AG04449 (cell line): ENCODE results near the gene MYO10.
"Not testable (repeated sequence)": the region's sequence is repeated elsewhere in the genome, so short reads cannot be mapped to it uniquely, and the experiment has no call there.

ENCODE experiments used
- CTCF ChIA-PET: fragments of 350-600 bp; formaldehyde crosslinking; extraction: SDS; loops from one replicate; lab custom pipeline; 2021; ENCODE audit warnings: antibody characterized with exemption; lab: Yijun Ruan, JAX
- POLR2A ChIA-PET: fragments of 400-600, 350-600 bp; formaldehyde crosslinking; extraction: SDS; loops from one replicate; lab custom pipeline; 2020; ENCODE audit warnings: antibody characterized with exemption, inconsistent platforms; lab: Yijun Ruan, JAX
- DNase-seq: peaks from one replicate; pipeline ENCODE4 v3.0.0-alpha.2; 2010; ENCODE audit warnings: low read depth, low spot score
- H3K4me3 ChIP-seq: 2 replicates; pipeline ENCODE4 v1.5.1; 2011; ENCODE audit warnings: low read depth, mild to moderate bottlenecking, control low read depth, low read length
- CTCF ChIP-seq: IDR thresholded peaks from one replicate; pipeline ENCODE4 v1.5.1; 2011; ENCODE audit warnings: mild to moderate bottlenecking, moderate library complexity, low read length, control low read depth, inconsistent platforms; ENCODE audit not compliant: insufficient read depth; ENCODE audit errors: missing control alignments

The MYO10 gene

GRCh38 chr5:16763211-16763610 lies 172.9 kb downstream of the MYO10 start:
- no peak overlapping the region for H3K4me3 ChIP-seq
- ChIA-PET POLR2A (no interaction called here), CTCF (interaction anchor here (0.7 to 2.9 kb wide), 2 partner anchors 279 to 427 kb away, joined by 3 to 14 read pairs; no protein-coding TSS in a partner anchor)
- no peak for DNase-seq
- TF ChIP-seq CTCF, result no peak

- no peak overlapping the region for H3K4me3 ChIP-seq
- DNase-seq, result no peak
- no peak for TF ChIP-seq CTCF
- ChIA-PET CTCF (interaction anchor here (1.4 to 4.4 kb wide), 3 partner anchors 12 to 431 kb away, joined by 3 to 25 read pairs (median 7); no protein-coding TSS in a partner anchor), POLR2A (no interaction called here)
These were observed 176.8 kb downstream of the MYO10 start for GRCh38 chr5:16759147-16759773.

GRCh38 chr5:16757989-16758501 lies 178.0 kb downstream of the MYO10 start:
- DNase-seq, result no peak
- H3K4me3 ChIP-seq, result no peak overlapping the region
- ChIA-PET POLR2A (no interaction called here), CTCF (interaction anchor here (1.2 to 4.4 kb wide), 3 partner anchors 17 to 432 kb away, joined by 3 to 25 read pairs (median 7); no protein-coding TSS in a partner anchor)
- TF ChIP-seq CTCF, result no peak

GRCh38 chr5:16757577-16757976 lies 178.5 kb downstream of the MYO10 start:
- DNase-seq, POLR2A ChIA-PET, H3K4me3 ChIP-seq: not testable (repeated sequence)
- CTCF ChIA-PET, result interaction anchor here (1.2 to 4.4 kb wide), 2 partner anchors 18 to 433 kb away, joined by 3 to 25 read pairs; no protein-coding TSS in a partner anchor

- ChIA-PET CTCF (interaction anchor here (0.6 to 4.4 kb wide), 3 partner anchors 18 to 433 kb away, joined by 3 to 25 read pairs (median 3); no protein-coding TSS in a partner anchor), POLR2A (no interaction called here)
- no peak overlapping the region for H3K4me3 ChIP-seq
- no peak for DNase-seq
- no peak for TF ChIP-seq CTCF
These were observed 178.9 kb downstream of the MYO10 start for GRCh38 chr5:16757146-16757545.

- POLR2A ChIA-PET, result no interaction called here
- CTCF ChIA-PET, result interaction anchor here (0.6 kb wide), 1 partner anchor 30 kb away, joined by 3 read pairs; no protein-coding TSS in a partner anchor
- no peak overlapping the region for H3K4me3 ChIP-seq
- no peak for DNase-seq
- TF ChIP-seq CTCF, result no peak
These were observed 179.4 kb downstream of the MYO10 start for GRCh38 chr5:16756692-16757091.
